ENCODE data around the gene SWSAP1.
"Not testable (repeated sequence)": the region's sequence is repeated elsewhere in the genome, so short reads cannot be mapped to it uniquely, and the experiment has no call there.

The SWSAP1 gene

GRCh38 chr19:11345122-11345803, 29.2 kb upstream of the SWSAP1 start:
- no peak for TF ChIP-seq CTCF (IDR thresholded peaks at IDR 0.05; ENCODE audit: borderline replicate concordance, insufficient read depth, low read depth, low read length)

GRCh38 chr19:11346104-11346940, 28.1 kb upstream of the SWSAP1 start, which contains the start of the genes CCDC159 and TMEM205:
TSS of gene CCDC159 (plus strand) at chr19:11346519. CDS start at chr19:11346607, 88 bp downstream.
TSS of gene TMEM205 (minus strand) at chr19:11346268. CDS start at chr19:11345619, 649 bp downstream.
- 0 out of 2 replicates have a peak, but pooled peaks have one; percentile 0 for TF ChIP-seq CTCF (IDR thresholded peaks at IDR 0.05; ENCODE audit: borderline replicate concordance, insufficient read depth, low read depth, low read length)
- peak within 1 kb of the TSS; percentile 89 for H3K4me3 ChIP-seq (ENCODE audit: low read depth, low read length)

More at GRCh38 chr19:11345122-11345803, 29.2 kb upstream of the SWSAP1 start:
- H3K4me3 ChIP-seq (ENCODE audit: low read depth, low read length) = peak overlapping the region; percentile 89

GRCh38 chr19:11347546-11348039, 26.9 kb upstream of the SWSAP1 start:
- TF ChIP-seq CTCF (IDR thresholded peaks at IDR 0.05; ENCODE audit: borderline replicate concordance, insufficient read depth, low read depth, low read length) = no peak
- no peak overlapping the region for H3K4me3 ChIP-seq (ENCODE audit: low read depth, low read length)

- H3K4me3 ChIP-seq (ENCODE audit: low read depth, low read length) = no peak overlapping the region
- TF ChIP-seq CTCF (IDR thresholded peaks at IDR 0.05; ENCODE audit: borderline replicate concordance, insufficient read depth, low read depth, low read length) = no peak
These were observed 25.3 kb upstream of the SWSAP1 start for GRCh38 chr19:11349171-11349570.

- H3K4me3 ChIP-seq (ENCODE audit: low read depth, low read length) = not testable (repeated sequence)
These were observed 20.4 kb upstream of the SWSAP1 start for GRCh38 chr19:11354102-11354501.

- TF ChIP-seq CTCF (IDR thresholded peaks at IDR 0.05; ENCODE audit: borderline replicate concordance, insufficient read depth, low read depth, low read length) = no peak
- H3K4me3 ChIP-seq (ENCODE audit: low read depth, low read length) = no peak within 1 kb of the TSS
These were observed 19.0 kb upstream of the SWSAP1 start, which contains the start of gene PLPPR2 for GRCh38 chr19:11355160-11356073. TSS of gene PLPPR2 (plus strand) at chr19:11355432. CDS start at chr19:11357674, 2,242 bp downstream.

- TF ChIP-seq CTCF (IDR thresholded peaks at IDR 0.05; ENCODE audit: borderline replicate concordance, insufficient read depth, low read depth, low read length) = no peak
These were observed 18.4 kb upstream of the SWSAP1 start for GRCh38 chr19:11356074-11356397.

More at GRCh38 chr19:11356074-11356397, 18.4 kb upstream of the SWSAP1 start:
- H3K4me3 ChIP-seq (ENCODE audit: low read depth, low read length) = no peak overlapping the region
